Neural crest cell (in vitro differentiated cells): ENCODE measurements around the gene TRIM14. TPM values are rescaled to one million over a fixed set of nuclear protein-coding genes. Genes with fewer than 3 reads are reported as not detected.

ENCODE experiments used
- DNase-seq: peaks from one replicate; pipeline ENCODE4 v3.0.0; 2021; ENCODE audit warnings: low read depth, mixed read lengths, low spot score
- H3K27ac Mint-ChIP-seq: one replicate; pipeline ENCODE4 v1.8.0; 2021; ENCODE audit warnings: mild to moderate bottlenecking, mixed read lengths; ENCODE audit not compliant: unreplicated experiment
- H3K27me3 Mint-ChIP-seq: 2 replicates; pipeline ENCODE4 v1.8.0; 2021; ENCODE audit warnings: low read depth, mild to moderate bottlenecking, mixed read lengths
- H3K36me3 Mint-ChIP-seq: 2 replicates; pipeline ENCODE4 v1.8.0; 2021; ENCODE audit warnings: low read depth, mild to moderate bottlenecking, mixed read lengths
- H3K4me1 Mint-ChIP-seq: 2 replicates; pipeline ENCODE4 v1.8.0; 2021; ENCODE audit warnings: mixed read lengths
- H3K4me3 Mint-ChIP-seq: one replicate; pipeline ENCODE4 v1.8.0; 2021; ENCODE audit warnings: mild to moderate bottlenecking, mixed read lengths
- H3K9me3 Mint-ChIP-seq: 2 replicates; pipeline ENCODE4 v1.8.0; 2021; ENCODE audit warnings: mixed read lengths
- CTCF ChIP-seq: fragments of 200-600 bp; sonication (generic); conservative IDR thresholded peaks from 2 replicates; pipeline ENCODE4 v1.5.0; 2021; ENCODE audit warnings: antibody characterized with exemption, mild to moderate bottlenecking
- total RNA-seq: library from RNA; stranded (reverse); gene quantifications from 2 replicates; pipeline ENCODE4 v1.2.1, GENCODE V29; 2021

Gene TRIM14
- total RNA-seq, 1 donor from 2014 or later = 11.2 TPM

GRCh38 chr9:98050351-98050750, 68.7 kb downstream of the TRIM14 start:
- H3K27ac Mint-ChIP-seq = no peak overlapping the region
- H3K36me3 Mint-ChIP-seq = no peaks in the 10 kb centered on the region
- no peaks in the 10 kb centered on the region for H3K9me3 Mint-ChIP-seq
- no peak for TF ChIP-seq CTCF
- H3K4me1 Mint-ChIP-seq = no peaks in the 10 kb centered on the region
- peaks cover 31% of the 10 kb centered on the region for H3K27me3 Mint-ChIP-seq
- no peak for DNase-seq
- H3K4me3 Mint-ChIP-seq = no peak overlapping the region

- H3K27ac Mint-ChIP-seq = no peak overlapping the region
- DNase-seq = no peak
- H3K9me3 Mint-ChIP-seq = no peaks in the 10 kb centered on the region
- H3K4me3 Mint-ChIP-seq = no peak overlapping the region
- peaks cover 31% of the 10 kb centered on the region for H3K27me3 Mint-ChIP-seq
- H3K36me3 Mint-ChIP-seq = no peaks in the 10 kb centered on the region
- no peaks in the 10 kb centered on the region for H3K4me1 Mint-ChIP-seq
- no peak for TF ChIP-seq CTCF
Observed at GRCh38 chr9:98049288-98050072, 69.5 kb downstream of the TRIM14 start.

GRCh38 chr9:98047002-98047401, 72.0 kb downstream of the TRIM14 start:
- no peak overlapping the region for H3K4me3 Mint-ChIP-seq
- H3K9me3 Mint-ChIP-seq = no peaks in the 10 kb centered on the region
- H3K27ac Mint-ChIP-seq = no peak overlapping the region
- no peak for DNase-seq
- H3K4me1 Mint-ChIP-seq = no peaks in the 10 kb centered on the region
- no peak for TF ChIP-seq CTCF
- peaks cover 26% of the 10 kb centered on the region for H3K27me3 Mint-ChIP-seq
- no peaks in the 10 kb centered on the region for H3K36me3 Mint-ChIP-seq

- Mint-ChIP-seq H3K4me3 (no peak overlapping the region), H3K27me3 (peaks cover 20% of the 10 kb centered on the region), H3K36me3 (no peaks in the 10 kb centered on the region), H3K9me3 (no peaks in the 10 kb centered on the region), H3K4me1 (no peaks in the 10 kb centered on the region), H3K27ac (no peak overlapping the region)
- no peak for TF ChIP-seq CTCF
- no peak for DNase-seq
Observed at GRCh38 chr9:98046180-98046543, 72.9 kb downstream of the TRIM14 start.

GRCh38 chr9:98045234-98046179, 73.5 kb downstream of the TRIM14 start:
- TF ChIP-seq CTCF = no peak
- Mint-ChIP-seq H3K27ac (no peak overlapping the region), H3K9me3 (no peaks in the 10 kb centered on the region), H3K27me3 (peaks cover 21% of the 10 kb centered on the region), H3K4me3 (no peak overlapping the region), H3K36me3 (no peaks in the 10 kb centered on the region), H3K4me1 (no peaks in the 10 kb centered on the region)
- no peak for DNase-seq
